ENCODE measurements around the gene HOXD8.

HOXD8 gene

DNA sequence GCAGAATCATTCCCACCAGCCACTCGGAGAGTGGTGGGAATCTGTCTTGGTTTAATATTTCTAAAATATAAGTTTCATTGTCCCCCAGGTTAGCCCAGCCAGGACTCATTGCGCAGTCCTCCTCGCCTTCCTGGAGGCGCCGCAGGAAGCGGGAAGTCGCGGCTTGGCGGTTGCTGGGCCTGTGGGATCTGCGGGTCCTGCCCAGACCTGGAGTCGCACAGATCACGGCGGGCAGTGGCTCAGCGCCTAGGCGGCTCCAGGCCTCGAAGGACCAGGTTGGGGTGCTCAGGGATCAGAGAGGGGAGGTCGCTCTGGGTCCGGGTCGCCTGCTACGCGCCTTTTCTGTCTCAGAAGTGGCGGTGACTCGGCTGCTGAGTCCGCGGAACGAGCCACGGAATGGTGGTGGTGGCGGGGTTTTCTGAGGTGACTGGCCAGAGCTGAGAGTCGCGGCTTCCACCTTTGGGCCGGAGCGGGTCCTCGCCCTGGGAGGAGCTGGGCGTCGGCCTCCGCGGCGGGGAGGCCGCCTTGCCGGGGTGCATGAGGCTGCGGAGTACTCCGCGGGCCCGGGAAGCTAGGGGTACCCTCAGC is 30.3 kb downstream of the HOXD8 start:
- no peak for DNase-seq (ENCODE audit: low read depth in 2 of 2)

DNA sequence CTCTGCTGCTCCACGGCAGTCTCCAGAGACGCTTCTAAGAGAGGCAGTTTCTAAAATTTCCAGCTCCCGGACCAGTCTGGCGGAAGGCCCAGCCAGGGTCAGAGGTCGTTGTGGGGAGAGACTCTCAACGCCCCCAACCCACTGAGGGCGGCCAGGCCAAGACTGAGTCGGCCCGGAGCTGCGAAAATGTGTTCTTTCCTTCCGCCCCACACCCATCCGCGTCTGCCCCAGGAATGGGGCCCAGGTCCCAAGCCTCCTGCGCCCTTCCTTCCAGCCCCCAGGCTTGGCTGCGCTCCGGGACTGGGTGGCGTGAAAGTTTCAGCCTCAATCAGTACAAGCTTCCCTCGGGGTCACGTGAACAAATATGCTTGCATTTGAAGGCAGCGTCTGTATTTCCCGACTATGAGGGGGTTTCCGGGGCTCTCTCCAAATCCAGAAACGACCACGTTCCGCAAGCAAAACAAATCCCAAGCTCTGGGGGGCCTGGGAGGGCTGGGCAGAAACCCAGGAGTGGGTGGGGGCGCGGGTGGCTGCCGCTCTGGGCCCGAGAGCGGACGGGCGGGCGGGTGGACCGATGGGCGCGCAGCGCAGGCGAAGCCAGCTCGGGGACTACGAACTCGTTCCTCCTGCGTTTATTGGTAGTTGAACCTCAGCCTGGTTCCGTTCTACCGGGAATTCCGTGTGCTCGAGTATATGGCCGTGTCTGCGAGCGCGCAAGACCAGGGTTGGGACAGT is 30.9 kb downstream of the HOXD8 start:
- DNase-seq (ENCODE audit: low read depth in 2 of 2): no peak

DNA sequence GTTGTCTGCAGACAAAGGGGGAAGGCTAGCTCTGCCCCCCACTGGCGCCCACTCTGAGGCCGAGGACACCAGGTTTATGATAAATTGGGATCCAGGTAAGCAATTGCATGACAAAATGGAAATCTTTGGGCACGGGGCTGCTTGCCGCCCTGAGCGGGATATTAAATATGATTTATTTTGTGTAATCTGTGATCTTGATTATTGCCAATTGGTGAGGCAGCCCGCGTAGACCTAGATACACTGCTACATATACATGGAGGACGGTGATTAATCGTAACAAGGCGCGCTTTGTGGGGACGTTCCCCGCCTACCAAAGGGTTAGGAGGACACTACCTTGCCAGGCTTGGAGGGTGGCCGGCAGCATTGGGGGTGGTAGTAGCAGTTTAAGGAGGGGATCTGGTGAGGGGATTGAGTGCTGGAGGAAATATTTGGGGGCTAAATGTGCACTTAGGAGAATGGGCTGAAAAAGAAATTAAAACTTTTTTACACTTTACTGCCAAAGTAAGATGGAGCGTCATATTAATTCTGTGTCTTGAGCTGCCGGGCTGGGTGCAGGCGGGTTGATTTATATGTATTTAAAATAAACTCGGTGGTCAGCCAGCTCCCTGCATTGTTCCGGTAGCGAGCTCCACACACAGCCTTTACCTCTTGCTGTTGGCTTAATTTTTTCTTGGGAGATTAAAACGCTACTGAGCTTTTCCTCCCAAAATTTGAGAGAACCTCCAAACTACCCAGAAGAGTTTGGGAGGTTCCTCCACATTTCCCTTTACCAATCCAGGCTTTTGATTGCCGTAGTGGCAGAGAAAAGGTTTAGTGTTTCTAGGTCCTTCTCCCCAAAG is 31.7 kb downstream of the HOXD8 start:
- DNase-seq (ENCODE audit: low read depth in 2 of 2): no peak

DNA sequence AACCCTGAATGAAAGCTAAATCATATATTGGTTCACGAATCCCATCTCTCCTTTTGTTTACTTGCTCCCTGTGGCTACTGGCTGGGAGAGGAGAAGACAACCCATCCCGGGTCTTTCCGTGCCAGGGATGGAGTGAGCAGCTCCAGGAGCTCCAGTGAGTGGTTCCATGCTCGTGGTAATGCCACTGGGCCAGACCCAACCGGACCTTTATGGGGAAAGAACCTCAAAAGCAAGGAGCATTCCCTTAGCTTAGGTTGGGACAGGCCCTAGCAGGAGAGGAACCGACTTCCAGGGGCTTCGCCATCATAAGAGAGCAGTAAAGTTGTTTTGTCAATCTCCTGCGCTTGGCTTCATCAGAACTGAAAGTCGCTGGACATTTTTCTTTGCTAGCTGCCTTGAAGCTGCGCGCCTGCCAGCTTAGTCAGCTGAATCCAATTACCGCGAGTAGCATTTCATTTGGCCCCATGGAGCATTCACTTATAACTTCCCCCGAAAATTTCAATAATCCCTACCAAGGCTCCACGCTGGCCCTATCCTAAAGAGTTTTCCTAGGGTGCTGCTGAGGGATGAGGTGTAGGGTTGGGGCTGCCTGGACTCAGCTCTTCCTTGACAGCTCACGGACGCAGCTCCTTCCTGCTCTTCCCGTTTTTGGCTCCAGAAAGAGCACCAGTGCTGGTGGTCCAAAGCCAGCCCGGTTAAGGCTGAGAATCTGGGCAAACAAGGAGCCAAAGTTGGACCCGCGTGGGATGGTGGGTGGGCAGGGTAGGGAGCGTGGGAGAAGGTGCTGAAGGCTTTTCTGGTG is 32.5 kb downstream of the HOXD8 start:
- DNase-seq (ENCODE audit: low read depth in 2 of 2): peak in 1 of 2 experiments; percentile 71

DNA sequence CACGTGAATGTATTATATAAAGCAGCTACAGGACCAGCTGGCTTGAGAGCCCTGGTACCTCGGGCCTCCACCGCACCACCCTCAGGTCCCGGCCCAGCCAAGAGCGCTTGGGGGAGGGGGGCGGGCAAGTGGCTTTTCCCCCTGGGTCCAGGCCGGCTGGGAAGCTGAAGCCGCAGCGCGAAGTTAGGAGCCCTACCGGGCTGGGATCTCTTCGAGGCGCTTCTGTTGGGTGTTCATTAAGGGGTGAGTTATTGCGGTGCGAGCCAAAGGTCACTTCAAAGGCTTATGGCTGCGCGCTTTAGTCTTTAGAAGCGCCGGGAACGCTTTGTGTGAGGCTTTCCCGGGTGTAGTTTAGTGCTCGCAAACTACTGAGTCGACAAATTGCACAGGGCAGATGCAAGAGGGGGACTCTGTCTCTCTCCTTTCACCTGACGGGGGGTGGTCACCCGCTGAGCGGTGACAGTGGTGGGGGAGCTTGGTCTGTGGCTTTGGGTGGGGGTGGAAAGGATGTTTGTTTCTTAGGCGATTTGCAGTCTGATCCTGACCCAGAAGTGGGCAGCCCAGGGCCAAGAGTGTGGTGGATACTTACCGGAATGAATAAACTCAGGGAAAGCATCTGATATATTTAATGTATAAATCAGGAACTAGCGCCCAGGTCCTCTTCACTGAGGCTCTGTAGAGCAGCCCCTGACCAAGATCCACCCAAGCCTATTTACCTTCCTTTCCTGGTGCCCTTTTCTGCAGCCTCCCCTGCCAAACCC is 33.6 kb downstream of the HOXD8 start:
- DNase-seq (ENCODE audit: low read depth in 2 of 2): no peak

DNA sequence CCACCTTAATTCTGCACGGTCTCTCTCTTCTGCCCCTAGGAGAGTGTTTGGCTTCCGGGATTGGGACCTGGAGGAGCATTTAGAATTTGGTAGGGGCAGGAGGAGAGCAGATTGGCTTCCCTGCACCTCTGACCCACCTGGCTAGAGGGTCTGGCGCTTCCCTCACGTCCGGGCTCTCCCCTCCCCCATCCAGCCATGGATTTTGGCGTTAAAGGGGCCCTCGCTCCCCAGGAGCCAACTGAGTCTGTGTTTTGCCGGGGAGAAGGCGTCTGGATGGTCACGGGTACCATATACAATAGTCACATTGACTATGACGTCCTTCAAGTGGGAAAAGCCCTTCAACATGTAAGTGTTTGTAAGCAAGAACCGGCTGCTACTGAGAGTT is 34.2 kb downstream of the HOXD8 start:
- DNase-seq (ENCODE audit: low read depth in 2 of 2): no peak

DNA sequence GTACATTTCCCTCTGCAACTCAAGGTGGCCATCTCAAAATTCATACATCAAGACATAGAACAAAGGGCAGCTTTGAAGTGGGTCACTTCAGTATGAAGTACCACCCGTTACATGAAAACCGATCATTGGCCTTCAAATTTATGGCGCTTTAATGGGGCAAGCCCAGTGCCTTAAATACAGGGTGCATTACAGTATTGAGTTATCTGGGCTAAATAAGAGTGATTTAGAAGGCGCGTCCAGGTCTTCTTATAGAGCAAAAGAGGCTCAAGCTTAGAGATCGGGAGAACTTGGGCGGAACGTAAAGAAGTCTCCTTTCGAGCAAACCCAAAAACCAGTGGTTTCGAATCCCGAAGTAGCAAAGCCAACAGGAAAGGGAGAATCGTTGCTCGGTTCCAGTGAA is 34.7 kb downstream of the HOXD8 start:
- DNase-seq (ENCODE audit: low read depth in 2 of 2): no peak

DNA sequence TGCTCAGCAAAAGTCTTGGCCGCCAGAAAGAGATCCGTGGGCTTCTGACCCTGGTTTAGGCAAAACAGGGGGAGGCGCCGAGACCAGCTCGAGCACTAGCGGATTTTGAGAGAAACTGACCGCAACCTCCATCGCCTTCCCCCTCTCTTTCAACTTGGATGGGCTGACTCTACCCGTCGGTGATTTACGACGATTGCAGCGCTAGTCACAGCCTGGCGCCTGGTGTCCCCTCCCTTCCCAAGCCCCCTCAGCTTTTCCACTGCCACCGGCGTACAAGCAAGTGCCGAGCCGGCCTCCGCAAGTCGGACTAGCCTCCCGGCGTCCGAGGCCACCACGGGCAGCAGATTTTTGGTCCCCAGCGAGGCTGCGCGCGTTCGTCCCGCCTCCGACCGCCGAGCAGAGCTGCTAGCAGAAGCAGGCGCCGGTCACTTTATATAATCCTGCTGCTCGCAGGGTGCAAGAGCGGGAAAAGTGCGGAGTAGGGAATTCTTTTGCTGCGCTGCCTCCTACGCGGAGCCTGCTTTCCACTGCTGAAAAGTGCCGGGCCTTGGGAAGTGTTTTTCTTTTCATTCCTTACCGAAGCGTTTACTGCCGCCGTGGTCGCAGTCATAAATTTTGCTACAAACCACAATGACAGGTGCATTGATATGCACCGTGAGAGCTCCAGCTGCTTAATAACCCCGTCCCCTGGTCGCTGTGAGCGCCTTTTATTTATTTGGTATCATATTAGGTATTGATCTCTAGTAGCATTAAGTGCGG is 35.3 kb downstream of the HOXD8 start:
- DNase-seq (ENCODE audit: low read depth in 2 of 2): no peak

DNA sequence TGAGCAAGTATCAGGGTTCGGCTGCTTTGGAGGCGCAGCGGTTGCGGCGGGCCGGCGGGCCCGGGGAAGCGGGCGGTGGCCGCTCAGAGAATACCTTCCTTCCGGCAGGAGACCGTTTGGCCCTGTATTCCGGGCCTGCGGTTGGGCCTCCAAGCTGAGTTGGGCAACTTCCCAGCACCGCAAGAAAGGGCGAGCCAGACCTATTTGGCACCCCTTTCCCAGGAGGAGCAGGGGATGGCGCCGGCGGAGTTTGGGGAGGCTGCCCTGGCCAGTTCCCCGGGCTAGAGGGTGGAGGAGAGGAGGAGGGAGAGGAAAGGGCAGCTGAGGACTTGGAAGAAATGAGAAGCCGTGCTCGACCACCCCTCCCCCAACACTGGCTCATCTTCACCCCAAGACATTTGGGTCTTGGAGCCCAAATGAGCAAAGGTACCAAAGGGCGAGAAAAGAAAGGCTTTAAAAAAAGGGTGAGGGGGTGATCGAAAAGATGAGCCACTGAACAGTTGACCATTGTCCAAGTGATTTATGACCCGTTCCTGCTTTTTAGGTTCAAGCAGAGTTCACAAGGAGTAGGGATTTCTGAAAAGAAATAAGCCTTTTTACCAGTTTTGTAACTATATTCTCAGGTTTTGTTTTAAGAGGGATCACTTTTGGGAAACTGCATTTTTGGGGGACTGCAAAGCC is 36.0 kb downstream of the HOXD8 start:
- DNase-seq (ENCODE audit: low read depth in 2 of 2): no peak

DNA sequence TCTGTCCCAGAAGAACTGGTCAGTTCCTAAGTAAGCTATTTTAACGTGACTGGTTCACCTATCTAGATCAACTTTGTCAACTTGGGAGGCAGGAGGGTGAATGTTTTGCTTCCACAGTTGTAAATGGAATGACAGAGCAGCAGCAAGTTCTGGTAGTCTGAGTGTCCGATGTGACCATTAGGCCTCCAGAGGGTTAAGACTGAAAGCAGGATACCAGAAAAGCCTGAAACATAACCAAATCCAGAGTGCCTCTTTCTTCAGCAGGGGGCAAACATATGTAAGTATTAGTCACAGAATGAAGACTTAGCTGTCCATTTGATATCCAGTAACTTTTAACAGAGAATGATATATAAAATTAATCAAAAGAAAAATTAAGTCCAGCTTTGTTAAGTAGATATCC is 36.8 kb downstream of the HOXD8 start:
- no peak for DNase-seq (ENCODE audit: low read depth in 2 of 2)

DNA sequence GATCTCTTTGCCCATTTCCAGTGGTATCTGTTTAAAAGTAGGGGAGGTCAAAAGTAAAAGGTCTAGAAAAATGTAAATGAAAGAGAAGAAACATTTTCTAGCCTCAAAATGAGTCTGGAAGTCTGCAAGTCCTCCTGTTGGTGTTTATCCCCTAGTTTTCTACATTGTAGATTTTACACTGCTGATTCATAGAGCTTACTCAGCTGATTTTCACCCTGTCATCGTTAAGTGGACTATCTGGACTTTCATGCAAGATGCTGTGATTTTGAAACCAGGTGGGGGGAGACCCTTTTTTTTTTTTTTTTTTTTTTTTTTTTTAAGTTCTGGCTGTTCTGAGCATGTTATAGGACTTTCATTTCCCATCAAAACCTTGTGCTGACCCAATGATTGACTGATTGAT is 37.9 kb downstream of the HOXD8 start:
- DNase-seq (ENCODE audit: low read depth in 2 of 2): no peak

DNA sequence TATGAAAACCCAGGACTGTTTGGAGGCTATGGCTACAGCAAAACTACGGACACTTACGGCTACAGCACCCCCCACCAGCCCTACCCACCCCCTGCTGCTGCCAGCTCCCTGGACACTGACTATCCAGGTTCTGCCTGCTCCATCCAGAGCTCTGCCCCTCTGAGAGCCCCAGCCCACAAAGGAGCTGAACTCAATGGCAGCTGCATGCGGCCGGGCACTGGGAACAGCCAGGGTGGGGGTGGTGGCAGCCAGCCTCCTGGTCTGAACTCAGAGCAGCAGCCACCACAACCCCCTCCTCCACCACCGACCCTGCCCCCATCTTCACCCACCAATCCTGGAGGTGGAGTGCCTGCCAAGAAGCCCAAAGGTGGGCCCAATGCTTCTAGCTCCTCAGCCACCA is 39.7 kb downstream of the HOXD8 start:
- no peak for DNase-seq (ENCODE audit: low read depth in 2 of 2)

DNA sequence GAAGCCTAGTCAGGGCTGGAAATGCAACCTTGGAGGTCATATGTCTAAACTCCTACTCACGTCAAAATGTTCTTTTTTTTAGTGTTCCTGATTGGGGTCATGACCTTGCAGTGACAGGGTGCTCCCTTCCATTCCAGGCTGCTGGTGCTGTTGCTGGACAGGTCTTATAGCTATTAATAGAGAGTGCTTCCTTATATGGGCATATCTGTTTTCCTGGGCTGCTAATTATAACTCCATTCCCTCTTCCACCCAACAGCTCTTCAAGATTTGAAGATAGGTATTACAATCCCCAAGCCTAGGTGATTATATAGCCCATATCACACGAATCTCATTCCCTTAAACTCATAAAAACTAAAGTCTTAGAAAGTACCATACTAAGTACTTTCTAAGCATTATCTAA is 40.2 kb downstream of the HOXD8 start:
- no peak for DNase-seq (ENCODE audit: low read depth in 2 of 2)

DNA sequence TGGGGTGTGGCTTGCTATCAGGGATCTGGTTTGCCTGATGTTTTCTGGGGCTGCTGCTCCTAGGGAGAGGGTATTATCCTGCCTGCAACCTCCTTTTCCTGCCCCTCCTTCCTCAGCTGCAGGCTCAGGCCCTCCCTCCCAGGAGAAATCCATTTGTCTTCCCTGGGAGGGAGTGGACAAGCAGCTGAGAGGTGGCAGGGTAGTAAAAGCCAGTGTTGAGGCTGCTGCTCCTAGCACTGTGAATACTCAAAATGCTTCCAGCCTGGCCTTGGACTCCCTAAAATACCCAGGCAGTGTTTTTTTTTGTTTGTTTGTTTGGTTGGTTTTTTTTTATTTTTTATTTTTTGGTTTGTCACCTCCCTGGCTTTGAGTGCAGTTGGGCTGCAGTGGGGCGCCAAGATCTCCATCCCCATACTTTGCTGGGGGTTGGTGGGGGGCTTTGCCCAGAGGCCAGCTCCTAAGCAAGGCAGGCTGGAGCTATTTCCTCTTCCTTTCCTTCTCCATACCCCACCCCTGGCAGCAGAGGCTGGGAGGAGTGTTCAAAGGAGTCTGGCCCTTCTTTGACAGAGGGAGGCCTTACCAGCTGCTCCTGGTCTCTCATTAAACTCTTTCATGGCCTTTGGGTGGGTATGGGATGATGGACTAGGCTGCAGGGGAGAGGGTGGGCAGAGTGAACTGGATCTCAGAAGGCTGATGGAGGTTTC is 41.2 kb downstream of the HOXD8 start:
- DNase-seq (ENCODE audit: low read depth in 2 of 2): no peak

DNA sequence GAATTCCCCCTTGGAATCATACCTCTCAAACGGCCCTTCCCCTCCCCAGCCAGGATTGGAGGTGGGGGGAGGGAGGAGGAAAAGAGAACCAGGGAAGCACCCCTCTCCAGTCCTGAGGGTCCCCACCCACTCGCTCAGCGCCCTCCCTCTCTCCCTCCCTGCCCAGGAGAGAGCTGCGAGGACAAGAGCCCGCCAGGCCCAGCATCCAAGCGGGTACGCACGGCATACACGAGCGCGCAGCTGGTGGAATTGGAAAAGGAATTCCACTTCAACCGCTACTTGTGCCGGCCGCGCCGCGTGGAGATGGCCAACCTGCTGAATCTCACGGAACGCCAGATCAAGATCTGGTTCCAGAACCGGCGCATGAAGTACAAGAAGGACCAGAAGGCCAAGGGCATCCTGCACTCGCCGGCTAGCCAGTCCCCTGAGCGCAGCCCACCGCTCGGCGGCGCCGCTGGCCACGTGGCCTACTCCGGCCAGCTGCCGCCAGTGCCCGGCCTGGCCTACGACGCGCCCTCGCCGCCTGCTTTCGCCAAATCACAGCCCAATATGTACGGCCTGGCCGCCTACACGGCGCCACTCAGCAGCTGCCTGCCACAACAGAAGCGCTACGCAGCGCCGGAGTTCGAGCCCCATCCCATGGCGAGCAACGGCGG is 42.0 kb downstream of the HOXD8 start:
- no peak for DNase-seq (ENCODE audit: low read depth in 2 of 2)

DNA sequence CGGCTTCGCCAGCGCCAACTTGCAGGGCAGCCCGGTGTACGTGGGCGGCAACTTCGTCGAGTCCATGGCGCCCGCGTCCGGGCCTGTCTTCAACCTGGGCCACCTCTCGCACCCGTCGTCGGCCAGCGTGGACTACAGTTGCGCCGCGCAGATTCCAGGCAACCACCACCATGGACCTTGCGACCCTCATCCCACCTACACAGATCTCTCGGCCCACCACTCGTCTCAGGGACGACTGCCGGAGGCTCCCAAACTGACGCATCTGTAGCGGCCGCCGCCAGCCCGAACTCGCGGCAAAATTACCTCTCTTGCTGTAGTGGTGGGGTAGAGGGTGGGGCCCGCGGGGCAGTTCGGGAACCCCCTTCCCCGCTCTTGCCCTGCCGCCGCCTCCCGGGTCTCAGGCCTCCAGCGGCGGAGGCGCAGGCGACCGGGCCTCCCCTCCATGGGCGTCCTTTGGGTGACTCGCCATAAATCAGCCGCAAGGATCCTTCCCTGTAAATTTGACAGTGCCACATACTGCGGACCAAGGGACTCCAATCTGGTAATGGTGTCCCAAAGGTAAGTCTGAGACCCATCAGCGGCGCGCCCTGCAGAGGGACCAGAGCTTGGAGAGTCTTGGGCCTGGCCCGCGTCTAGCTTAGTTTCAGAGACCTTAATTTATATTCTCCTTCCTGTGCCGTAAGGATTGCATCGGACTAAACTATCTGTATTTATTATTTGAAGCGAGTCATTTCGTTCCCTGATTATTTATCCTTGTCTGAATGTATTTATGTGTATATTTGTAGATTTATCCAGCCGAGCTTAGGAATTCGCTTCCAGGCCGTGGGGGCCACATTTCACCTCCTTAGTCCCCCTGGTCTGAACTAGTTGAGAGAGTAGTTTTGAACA is 42.7 kb downstream of the HOXD8 start:
- no peak for DNase-seq (ENCODE audit: low read depth in 2 of 2)

DNA sequence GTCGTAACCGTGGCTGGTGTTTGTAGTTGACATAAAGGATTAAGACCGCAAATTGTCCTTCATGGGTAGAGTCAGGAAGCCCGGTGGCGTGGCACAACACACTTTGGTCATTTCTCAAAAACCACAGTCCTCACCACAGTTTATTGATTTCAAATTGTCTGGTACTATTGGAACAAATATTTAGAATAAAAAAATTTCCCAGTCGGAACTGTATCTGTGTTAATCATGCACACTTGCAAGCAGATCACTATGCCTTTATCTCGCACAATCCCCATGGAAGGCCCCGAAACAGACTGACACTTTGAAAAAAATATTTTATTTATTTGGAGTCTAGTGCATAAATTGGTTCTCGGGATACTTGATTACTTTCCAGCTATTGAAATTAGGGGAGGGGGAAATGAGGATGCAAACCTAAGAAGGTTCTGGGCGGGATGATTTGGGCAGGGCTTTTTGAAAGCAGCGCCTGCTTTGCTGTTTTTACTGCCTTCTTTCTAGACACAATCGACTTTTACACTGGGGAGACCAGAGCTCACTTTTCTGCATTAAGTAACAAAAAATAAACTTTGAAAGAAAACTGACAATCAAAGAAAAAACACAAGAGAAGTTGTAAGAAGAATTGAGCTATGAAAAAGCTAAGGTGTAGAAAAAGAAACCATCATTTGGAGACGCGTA is 43.5 kb downstream of the HOXD8 start:
- no peak for DNase-seq (ENCODE audit: low read depth in 2 of 2)
